RWPE2 (cell line): Measurements from ENCODE around the gene RIIAD1.

Experiments
- ATAC-seq: fragments of 200-7000 bp; cut with Tn5 transposase; 3 replicates; pipeline ENCODE4 v1.9.1; 2021; ENCODE audit warnings: low read depth
- DNase-seq: peaks from one replicate; pipeline ENCODE4 v3.0.0-alpha.2; 2020; ENCODE audit warnings: low spot score
- H3K27ac ChIP-seq: fragments of 450-650 bp; 2 replicates; pipeline ENCODE4 v1.5.1; 2017; ENCODE audit warnings: mild to moderate bottlenecking; ENCODE audit not compliant: poor library complexity, severe bottlenecking
- H3K27me3 ChIP-seq: fragments of 250-450 bp; sonication (Bioruptor Pico); 2 replicates; pipeline ENCODE4 v1.5.1; 2021; ENCODE audit warnings: mild to moderate bottlenecking, moderate library complexity; ENCODE audit not compliant: insufficient read depth, poor library complexity, severe bottlenecking
- H3K36me3 ChIP-seq: fragments of 250-450 bp; sonication (Bioruptor Pico); 2 replicates; pipeline ENCODE4 v1.5.1; 2020; ENCODE audit warnings: low read depth, mild to moderate bottlenecking, moderate library complexity
- H3K4me1 ChIP-seq: fragments of 250-450 bp; sonication (Bioruptor Pico); 2 replicates; pipeline ENCODE4 v1.5.1; 2021; ENCODE audit warnings: mild to moderate bottlenecking, moderate library complexity; ENCODE audit not compliant: insufficient read depth, poor library complexity, severe bottlenecking
- H3K4me3 ChIP-seq: fragments of 250-450 bp; sonication (Bioruptor Pico); 2 replicates; pipeline ENCODE4 v1.5.1; 2021; ENCODE audit warnings: mild to moderate bottlenecking, moderate library complexity; ENCODE audit not compliant: severe bottlenecking
- H3K9me3 ChIP-seq: fragments of 250-450 bp; sonication (Bioruptor Pico); 2 replicates; pipeline ENCODE4 v1.5.1; 2021; ENCODE audit warnings: mild to moderate bottlenecking, moderate library complexity; ENCODE audit not compliant: severe bottlenecking
- TF ChIP-seq, protein P1 (sequence below): fragments of 450-650 bp; IDR thresholded peaks from one replicate; pipeline ENCODE4 v1.5.1; 2017; ENCODE audit warnings: mild to moderate bottlenecking, moderate library complexity; ENCODE audit not compliant: poor library complexity, severe bottlenecking

The RIIAD1 gene

DNA sequence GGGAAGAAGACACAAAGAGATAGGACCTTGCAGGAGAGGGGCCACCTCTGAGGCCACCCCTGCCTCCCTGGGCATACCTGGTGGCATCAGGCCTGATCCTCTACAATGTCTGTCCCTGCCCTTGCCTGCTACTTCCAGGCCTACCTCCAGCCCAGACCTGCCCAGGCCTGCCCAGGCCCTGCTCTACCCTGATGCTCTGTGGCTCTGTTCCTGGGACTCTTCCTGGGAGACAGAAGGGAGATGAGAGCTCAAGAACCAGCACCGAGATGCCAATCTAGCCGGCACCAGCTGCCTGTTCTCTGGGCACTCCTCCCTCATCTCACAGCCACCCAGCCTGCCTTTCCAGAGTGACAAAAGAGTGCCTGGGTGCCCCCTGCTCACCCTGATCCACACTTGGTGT, 7.4 kb upstream of the RIIAD1 start:
- H3K4me1 ChIP-seq, result peaks cover 4% of the 10 kb centered on the region
- H3K36me3 ChIP-seq, result no peaks in the 10 kb centered on the region
- H3K4me3 ChIP-seq, result no peak overlapping the region
- no peak overlapping the region for H3K27ac ChIP-seq
- TF ChIP-seq, protein P1, sequence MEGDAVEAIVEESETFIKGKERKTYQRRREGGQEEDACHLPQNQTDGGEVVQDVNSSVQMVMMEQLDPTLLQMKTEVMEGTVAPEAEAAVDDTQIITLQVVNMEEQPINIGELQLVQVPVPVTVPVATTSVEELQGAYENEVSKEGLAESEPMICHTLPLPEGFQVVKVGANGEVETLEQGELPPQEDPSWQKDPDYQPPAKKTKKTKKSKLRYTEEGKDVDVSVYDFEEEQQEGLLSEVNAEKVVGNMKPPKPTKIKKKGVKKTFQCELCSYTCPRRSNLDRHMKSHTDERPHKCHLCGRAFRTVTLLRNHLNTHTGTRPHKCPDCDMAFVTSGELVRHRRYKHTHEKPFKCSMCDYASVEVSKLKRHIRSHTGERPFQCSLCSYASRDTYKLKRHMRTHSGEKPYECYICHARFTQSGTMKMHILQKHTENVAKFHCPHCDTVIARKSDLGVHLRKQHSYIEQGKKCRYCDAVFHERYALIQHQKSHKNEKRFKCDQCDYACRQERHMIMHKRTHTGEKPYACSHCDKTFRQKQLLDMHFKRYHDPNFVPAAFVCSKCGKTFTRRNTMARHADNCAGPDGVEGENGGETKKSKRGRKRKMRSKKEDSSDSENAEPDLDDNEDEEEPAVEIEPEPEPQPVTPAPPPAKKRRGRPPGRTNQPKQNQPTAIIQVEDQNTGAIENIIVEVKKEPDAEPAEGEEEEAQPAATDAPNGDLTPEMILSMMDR, result no peak
- no peaks in the 10 kb centered on the region for H3K9me3 ChIP-seq
- peaks cover 7% of the 10 kb centered on the region for H3K27me3 ChIP-seq
- DNase-seq, result no peak
- peak; percentile 69 for ATAC-seq

GRCh38 chr1:151714820-151715725, 6.2 kb upstream of the RIIAD1 start:
- Histone ChIP-seq H3K4me3 (no peak overlapping the region), H3K27me3 (peaks cover 7% of the 10 kb centered on the region), H3K36me3 (no peaks in the 10 kb centered on the region), H3K4me1 (peaks cover 4% of the 10 kb centered on the region), H3K9me3 (no peaks in the 10 kb centered on the region), H3K27ac (no peak overlapping the region)
- DNase-seq, result no peak
- TF ChIP-seq, protein P1, result no peak
- no peak for ATAC-seq

DNA sequence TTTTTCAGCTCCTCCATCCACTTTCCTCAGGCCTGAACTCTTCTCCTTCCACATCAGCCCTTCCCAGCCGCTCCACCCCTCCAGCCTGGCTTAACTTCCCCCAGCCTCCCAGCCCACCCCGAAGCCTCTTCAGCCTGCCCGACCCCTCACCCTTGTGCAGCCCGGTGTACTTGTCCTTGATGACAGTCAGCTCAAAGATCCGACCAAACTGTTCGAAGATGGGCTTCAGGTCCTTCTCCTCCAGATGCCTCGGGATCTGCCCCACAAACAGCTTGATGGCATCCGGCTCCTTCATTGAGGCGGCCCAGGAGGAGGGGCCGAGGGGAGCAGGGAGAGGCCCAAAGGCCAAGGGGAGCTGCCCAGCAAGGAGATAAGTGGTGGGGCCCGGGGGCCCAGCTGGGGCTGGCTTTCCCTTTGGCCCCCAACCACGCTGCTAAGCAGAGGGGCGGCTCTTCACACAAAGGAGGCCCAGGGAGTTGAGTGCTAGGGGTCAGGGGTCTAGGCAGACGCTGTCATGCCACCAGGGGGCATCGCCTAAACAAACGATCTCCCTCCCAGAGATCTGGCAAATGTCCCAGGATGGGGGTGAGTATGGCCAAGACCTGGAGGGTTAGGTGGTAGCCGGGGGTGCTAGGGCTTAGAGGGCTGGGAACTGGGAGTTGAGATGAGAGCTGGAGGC, 5.5 kb upstream of the RIIAD1 start:
- H3K27ac ChIP-seq, result no peak overlapping the region
- ATAC-seq (no peak), DNase-seq (no peak)
- H3K4me1 ChIP-seq, result peaks cover 4% of the 10 kb centered on the region
- H3K27me3 ChIP-seq, result peaks cover 7% of the 10 kb centered on the region
- TF ChIP-seq, protein P1, result no peak
- no peaks in the 10 kb centered on the region for H3K9me3 ChIP-seq
- no peak overlapping the region for H3K4me3 ChIP-seq
- no peaks in the 10 kb centered on the region for H3K36me3 ChIP-seq

DNA sequence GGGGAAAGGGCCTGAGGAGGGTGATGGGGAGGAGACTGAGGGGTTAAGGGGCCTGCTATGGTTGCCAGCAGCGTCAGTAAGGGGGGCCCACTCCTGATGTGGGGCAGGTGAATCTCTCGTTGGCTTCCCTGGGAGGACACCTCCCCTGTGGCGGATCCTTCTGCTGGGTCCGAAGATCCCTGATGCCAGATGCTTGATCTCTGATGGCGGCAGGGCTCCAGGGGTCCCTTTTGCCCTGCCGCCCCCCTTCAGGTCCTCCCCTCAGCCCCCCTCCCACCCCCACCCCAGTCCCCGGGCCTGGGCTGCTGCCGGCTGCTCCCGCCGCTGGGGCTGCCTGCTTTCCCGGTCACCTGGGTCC, 4.9 kb upstream of the RIIAD1 start:
- H3K27me3 ChIP-seq, result peaks cover 7% of the 10 kb centered on the region
- H3K9me3 ChIP-seq, result no peaks in the 10 kb centered on the region
- TF ChIP-seq, protein P1, result no peak
- DNase-seq (no peak), ATAC-seq (no peak)
- H3K4me3 ChIP-seq, result no peak overlapping the region
- H3K36me3 ChIP-seq, result no peaks in the 10 kb centered on the region
- H3K27ac ChIP-seq, result no peak overlapping the region
- peaks cover 4% of the 10 kb centered on the region for H3K4me1 ChIP-seq
